GM23338 (cell line): ENCODE results near the gene OLIG1. TPM values are rescaled to one million over a fixed set of nuclear protein-coding genes. Genes with fewer than 3 reads are reported as not detected.

Source experiments
- ATAC-seq: fragments of 200-7000 bp; cut with Tn5 transposase; 3 replicates; pipeline ENCODE4 v1.9.1; 2020
- DNase-seq: peaks from one replicate; pipeline ENCODE4 v3.0.0-alpha.2; 2015; ENCODE audit warnings: low spot score
- H2AFZ ChIP-seq: fragments of 200-600 bp; sonication (generic); 2 replicates; pipeline ENCODE4 v1.8.0; 2016; ENCODE audit warnings: antibody characterized with exemption, mild to moderate bottlenecking, moderate library complexity
- H3F3A ChIP-seq: fragments of 200-600 bp; sonication (generic); replicated peaks from 2 replicates; pipeline ENCODE4 v1.8.0; 2017; ENCODE audit warnings: antibody characterized with exemption, mixed run types, low read depth
- H3K27ac ChIP-seq: fragments of 200-600 bp; sonication (generic); 2 replicates; pipeline ENCODE4 v1.6.1; 2016; ENCODE audit warnings: low read depth
- H3K27me3 ChIP-seq: fragments of 200-600 bp; sonication (generic); 2 replicates; pipeline ENCODE4 v1.8.0; 2016; ENCODE audit warnings: mild to moderate bottlenecking, mixed run types, moderate library complexity; ENCODE audit not compliant: insufficient read depth
- H3K36me3 ChIP-seq: fragments of 200-600 bp; sonication (generic); 2 replicates; pipeline ENCODE4 v1.8.0; 2016; ENCODE audit warnings: mild to moderate bottlenecking; ENCODE audit not compliant: insufficient read depth
- H3K4me1 ChIP-seq: fragments of 200-600 bp; sonication (generic); 2 replicates; pipeline ENCODE4 v1.8.0; 2016; ENCODE audit warnings: mild to moderate bottlenecking, moderate library complexity; ENCODE audit not compliant: insufficient read depth
- H3K4me2 ChIP-seq: fragments of 200-600 bp; sonication (generic); 2 replicates; pipeline ENCODE4 v1.7.1; 2017; ENCODE audit warnings: mixed run types
- H3K4me3 ChIP-seq: fragments of 200-600 bp; sonication (generic); 2 replicates; pipeline ENCODE4 v1.6.1; 2016; ENCODE audit warnings: mixed run types
- H3K79me2 ChIP-seq: fragments of 200-600 bp; sonication (generic); replicated peaks from 2 replicates; pipeline ENCODE4 v1.8.0; 2017; ENCODE audit warnings: mild to moderate bottlenecking; ENCODE audit not compliant: insufficient read depth
- H3K9me2 ChIP-seq: fragments of 200-600 bp; sonication (generic); 2 replicates; pipeline ENCODE4 v1.8.0; 2017; ENCODE audit not compliant: insufficient read depth
- H4K20me1 ChIP-seq: fragments of 200-600 bp; sonication (generic); replicated peaks from 2 replicates; pipeline ENCODE4 v1.8.0; 2017; ENCODE audit warnings: mild to moderate bottlenecking; ENCODE audit not compliant: insufficient read depth
- H3K27ac Mint-ChIP-seq: 2 replicates; pipeline ENCODE4 v1.8.0; 2020; ENCODE audit warnings: inconsistent platforms, mild to moderate bottlenecking, moderate library complexity, mixed read lengths
- H3K27me3 Mint-ChIP-seq: 3 replicates; pipeline ENCODE4 v1.8.0; 2022; ENCODE audit warnings: low read depth, mild to moderate bottlenecking, moderate library complexity, mixed read lengths, inconsistent platforms; ENCODE audit not compliant: insufficient read depth, poor library complexity
- H3K36me3 Mint-ChIP-seq: 3 replicates; pipeline ENCODE4 v1.8.0; 2021; ENCODE audit warnings: low read depth, mild to moderate bottlenecking, inconsistent platforms, moderate library complexity, mixed read lengths
- H3K4me1 Mint-ChIP-seq: 3 replicates; pipeline ENCODE4 v1.8.0; 2020; ENCODE audit warnings: mild to moderate bottlenecking, inconsistent platforms, mixed read lengths
- H3K4me3 Mint-ChIP-seq: 3 replicates; pipeline ENCODE4 v1.8.0; 2021; ENCODE audit warnings: moderate library complexity, mild to moderate bottlenecking, inconsistent platforms, mixed read lengths
- H3K9me3 Mint-ChIP-seq: 3 replicates; pipeline ENCODE4 v1.8.0; 2020; ENCODE audit warnings: moderate library complexity, mild to moderate bottlenecking, inconsistent platforms, mixed read lengths
- CREB1 ChIP-seq: fragments of 250-450 bp; sonication (Bioruptor Pico); IDR thresholded peaks from 2 replicates; pipeline ENCODE4 v1.5.0; 2020; ENCODE audit warnings: low read depth, mild to moderate bottlenecking, moderate library complexity
- CTCF ChIP-seq, 2 experiments: fragments of 200-600 bp in 1 of 2; sonication (generic) in 1 of 2; conservative IDR thresholded peaks; 2 replicates each; pipeline versions ENCODE4 v1.5.1 to v1.6.1; 2016 to 2017; ENCODE audit warnings: antibody characterized with exemption in 2 of 2, low read depth in 2 of 2, mild to moderate bottlenecking in 2 of 2, moderate library complexity in 1 of 2
- EZH2 ChIP-seq: fragments of 200-600 bp; sonication (generic); IDR thresholded peaks from one replicate; pipeline ENCODE4 v1.8.0; 2017; ENCODE audit warnings: antibody characterized with exemption, mild to moderate bottlenecking, low read depth; ENCODE audit not compliant: unreplicated experiment
- EZH2phosphoT487 ChIP-seq: fragments of 200-600 bp; sonication (generic); IDR thresholded peaks from one replicate; pipeline ENCODE4 v1.8.1; 2018; ENCODE audit warnings: antibody characterized with exemption; ENCODE audit not compliant: unreplicated experiment
- NANOG ChIP-seq: IDR thresholded peaks from 2 replicates; pipeline ENCODE4 v1.6.1; 2016; ENCODE audit warnings: antibody characterized with exemption, borderline replicate concordance
- POLR2AphosphoS5 ChIP-seq: IDR thresholded peaks from 2 replicates; pipeline ENCODE4 v1.6.1; 2016; ENCODE audit warnings: antibody characterized with exemption, low read depth
- ZNF114 ChIP-seq: fragments of 250-450 bp; sonication (Bioruptor Pico); IDR thresholded peaks from 2 replicates; pipeline ENCODE4 v1.5.0; 2020; ENCODE audit warnings: mild to moderate bottlenecking, moderate library complexity
- ZNF331 ChIP-seq: fragments of 250-450 bp; sonication (Bioruptor Pico); IDR thresholded peaks from 2 replicates; pipeline ENCODE4 v1.5.0; 2020; ENCODE audit warnings: low read depth, mild to moderate bottlenecking, moderate library complexity
- ZNF462 ChIP-seq: fragments of 250-450 bp; sonication (Bioruptor Pico); IDR thresholded peaks from 2 replicates; pipeline ENCODE4 v1.5.0; 2020; ENCODE audit warnings: mild to moderate bottlenecking, moderate library complexity
- polyA plus RNA-seq: library from polyadenylated mRNA; unstranded; fragments of >200 nt; fragmentation: Nextera tagmentation; extraction: Ambion mirVana; gene quantifications from 2 replicates; pipeline ENCODE4 v1.2.1, GENCODE V29; 2016
- total RNA-seq: library from RNA; depleted of rRNA; stranded (reverse); fragments of >200 nt; shearing (Covaris generic); gene quantifications from 2 replicates; pipeline ENCODE4 v1.2.3, GENCODE V29; 2014
- TF ChIP-seq, protein P1 (sequence below): IDR thresholded peaks from 2 replicates; pipeline ENCODE4 v1.6.1; 2016; ENCODE audit warnings: antibody characterized with exemption
- TF ChIP-seq, protein P2 (sequence below): IDR thresholded peaks from one replicate; pipeline ENCODE4 v1.6.1; 2018; ENCODE audit warnings: antibody characterized with exemption; ENCODE audit not compliant: unreplicated experiment

Gene OLIG1
- total and polyA plus RNA-seq, 2 experiments from 2014 or later: 0.14 to 0.81 TPM

GRCh38 chr21:33037501-33037900, 32.4 kb upstream of the OLIG1 start (continued):
- TF ChIP-seq ZNF462 (CRISPR knock-in tag) (no peak), EZH2phosphoT487 (no peak), EZH2 (no peak), POLR2AphosphoS5 (no peak)
- TF ChIP-seq, protein P1, sequence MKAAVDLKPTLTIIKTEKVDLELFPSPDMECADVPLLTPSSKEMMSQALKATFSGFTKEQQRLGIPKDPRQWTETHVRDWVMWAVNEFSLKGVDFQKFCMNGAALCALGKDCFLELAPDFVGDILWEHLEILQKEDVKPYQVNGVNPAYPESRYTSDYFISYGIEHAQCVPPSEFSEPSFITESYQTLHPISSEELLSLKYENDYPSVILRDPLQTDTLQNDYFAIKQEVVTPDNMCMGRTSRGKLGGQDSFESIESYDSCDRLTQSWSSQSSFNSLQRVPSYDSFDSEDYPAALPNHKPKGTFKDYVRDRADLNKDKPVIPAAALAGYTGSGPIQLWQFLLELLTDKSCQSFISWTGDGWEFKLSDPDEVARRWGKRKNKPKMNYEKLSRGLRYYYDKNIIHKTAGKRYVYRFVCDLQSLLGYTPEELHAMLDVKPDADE: no peak

DNA sequence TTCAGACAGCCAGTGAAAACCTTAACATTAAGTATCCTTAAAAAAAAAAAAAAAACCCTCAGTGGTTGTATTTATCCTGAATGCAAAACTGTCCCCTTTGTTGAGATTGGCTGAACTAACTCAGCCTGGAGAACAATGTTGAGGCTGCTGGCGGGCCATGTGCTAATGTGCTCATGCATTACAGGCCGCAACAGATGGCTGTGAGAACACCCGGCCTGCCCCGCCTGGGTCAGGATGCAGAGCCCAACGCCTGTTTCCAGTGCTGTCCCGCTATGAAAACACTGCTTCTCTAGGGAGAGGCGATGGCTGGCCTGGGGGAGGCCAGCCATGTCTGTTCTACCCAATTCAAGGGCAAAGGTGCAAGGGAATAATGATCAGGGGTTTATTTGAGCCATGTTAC, 30.4 kb upstream of the OLIG1 start:
- H3K36me3 ChIP-seq: no peaks in the 10 kb centered on the region
- peak overlapping the region; percentile 4; the same call in 1 of the 2 replicates for H2AFZ ChIP-seq
- no peak overlapping the region for H3K4me3 Mint-ChIP-seq
- ATAC-seq: peak; percentile 76
- H3K4me2 ChIP-seq: no peak overlapping the region
- peak; percentile 45 for DNase-seq
- no peaks in the 10 kb centered on the region for H3K9me3 Mint-ChIP-seq
- peaks cover 14% of the 10 kb centered on the region for H3K4me1 ChIP-seq
- no peaks in the 10 kb centered on the region for H3K79me2 ChIP-seq
- H3K4me3 ChIP-seq: no peak overlapping the region
- no peak overlapping the region for H3K27ac ChIP-seq
- H3K27me3 Mint-ChIP-seq: peaks cover 19% of the 10 kb centered on the region
- H3K4me1 Mint-ChIP-seq: peaks cover 32% of the 10 kb centered on the region
- H3K27me3 ChIP-seq: peaks cover 42% of the 10 kb centered on the region
- H4K20me1 ChIP-seq: no peaks in the 10 kb centered on the region; the same call in 1 of the 2 replicates
- no peak overlapping the region for H3K27ac Mint-ChIP-seq
- H3K9me2 ChIP-seq: no peaks in the 10 kb centered on the region
- no peaks in the 10 kb centered on the region for H3K36me3 Mint-ChIP-seq
- H3F3A ChIP-seq: no peaks in the 10 kb centered on the region
- no peak for TF ChIP-seq CREB1
- no peak for TF ChIP-seq ZNF114
- TF ChIP-seq EZH2phosphoT487: no peak
- TF ChIP-seq, protein P1: no peak
- no peak for TF ChIP-seq ZNF331 (CRISPR knock-in tag)
- TF ChIP-seq NANOG: no peak
- TF ChIP-seq POLR2AphosphoS5: no peak
- no peak for TF ChIP-seq CTCF (conservative IDR thresholded peaks at IDR 0.05; ENCODE audit: low read depth in 2 of 2)
- TF ChIP-seq, protein P2, sequence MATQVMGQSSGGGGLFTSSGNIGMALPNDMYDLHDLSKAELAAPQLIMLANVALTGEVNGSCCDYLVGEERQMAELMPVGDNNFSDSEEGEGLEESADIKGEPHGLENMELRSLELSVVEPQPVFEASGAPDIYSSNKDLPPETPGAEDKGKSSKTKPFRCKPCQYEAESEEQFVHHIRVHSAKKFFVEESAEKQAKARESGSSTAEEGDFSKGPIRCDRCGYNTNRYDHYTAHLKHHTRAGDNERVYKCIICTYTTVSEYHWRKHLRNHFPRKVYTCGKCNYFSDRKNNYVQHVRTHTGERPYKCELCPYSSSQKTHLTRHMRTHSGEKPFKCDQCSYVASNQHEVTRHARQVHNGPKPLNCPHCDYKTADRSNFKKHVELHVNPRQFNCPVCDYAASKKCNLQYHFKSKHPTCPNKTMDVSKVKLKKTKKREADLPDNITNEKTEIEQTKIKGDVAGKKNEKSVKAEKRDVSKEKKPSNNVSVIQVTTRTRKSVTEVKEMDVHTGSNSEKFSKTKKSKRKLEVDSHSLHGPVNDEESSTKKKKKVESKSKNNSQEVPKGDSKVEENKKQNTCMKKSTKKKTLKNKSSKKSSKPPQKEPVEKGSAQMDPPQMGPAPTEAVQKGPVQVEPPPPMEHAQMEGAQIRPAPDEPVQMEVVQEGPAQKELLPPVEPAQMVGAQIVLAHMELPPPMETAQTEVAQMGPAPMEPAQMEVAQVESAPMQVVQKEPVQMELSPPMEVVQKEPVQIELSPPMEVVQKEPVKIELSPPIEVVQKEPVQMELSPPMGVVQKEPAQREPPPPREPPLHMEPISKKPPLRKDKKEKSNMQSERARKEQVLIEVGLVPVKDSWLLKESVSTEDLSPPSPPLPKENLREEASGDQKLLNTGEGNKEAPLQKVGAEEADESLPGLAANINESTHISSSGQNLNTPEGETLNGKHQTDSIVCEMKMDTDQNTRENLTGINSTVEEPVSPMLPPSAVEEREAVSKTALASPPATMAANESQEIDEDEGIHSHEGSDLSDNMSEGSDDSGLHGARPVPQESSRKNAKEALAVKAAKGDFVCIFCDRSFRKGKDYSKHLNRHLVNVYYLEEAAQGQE: no peak
